ENCODE data around the gene TAS2R31.

The TAS2R31 gene, protein sequence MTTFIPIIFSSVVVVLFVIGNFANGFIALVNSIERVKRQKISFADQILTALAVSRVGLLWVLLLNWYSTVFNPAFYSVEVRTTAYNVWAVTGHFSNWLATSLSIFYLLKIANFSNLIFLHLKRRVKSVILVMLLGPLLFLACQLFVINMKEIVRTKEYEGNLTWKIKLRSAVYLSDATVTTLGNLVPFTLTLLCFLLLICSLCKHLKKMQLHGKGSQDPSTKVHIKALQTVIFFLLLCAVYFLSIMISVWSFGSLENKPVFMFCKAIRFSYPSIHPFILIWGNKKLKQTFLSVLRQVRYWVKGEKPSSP

DNA sequence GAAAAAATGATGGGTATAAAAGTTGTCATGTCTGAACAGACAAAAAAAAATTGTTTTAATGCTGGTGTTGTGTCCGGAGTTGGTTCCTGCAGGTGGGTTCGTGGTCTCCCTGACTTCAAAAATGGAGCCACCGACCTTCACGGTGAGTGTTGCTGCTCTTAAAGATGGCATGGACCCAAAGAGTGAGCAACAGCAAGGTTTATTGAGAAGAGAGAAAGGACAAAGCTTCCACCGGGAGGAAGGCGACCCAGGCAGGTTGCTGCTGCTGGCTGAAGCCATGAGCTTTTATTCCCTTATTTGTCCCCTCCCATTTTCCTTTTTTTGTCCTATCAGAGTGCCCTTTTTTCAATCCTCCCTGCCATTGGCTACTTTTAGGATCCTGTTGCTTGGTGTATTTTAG, at the start of gene TAS2R31:
TSS of gene TAS2R31 (minus strand) at position 101 of the 400 bp plus-strand sequence. CDS start at position 29, 72 bp downstream.
- ATAC-seq, result no peak
- TF ChIP-seq, protein P1, sequence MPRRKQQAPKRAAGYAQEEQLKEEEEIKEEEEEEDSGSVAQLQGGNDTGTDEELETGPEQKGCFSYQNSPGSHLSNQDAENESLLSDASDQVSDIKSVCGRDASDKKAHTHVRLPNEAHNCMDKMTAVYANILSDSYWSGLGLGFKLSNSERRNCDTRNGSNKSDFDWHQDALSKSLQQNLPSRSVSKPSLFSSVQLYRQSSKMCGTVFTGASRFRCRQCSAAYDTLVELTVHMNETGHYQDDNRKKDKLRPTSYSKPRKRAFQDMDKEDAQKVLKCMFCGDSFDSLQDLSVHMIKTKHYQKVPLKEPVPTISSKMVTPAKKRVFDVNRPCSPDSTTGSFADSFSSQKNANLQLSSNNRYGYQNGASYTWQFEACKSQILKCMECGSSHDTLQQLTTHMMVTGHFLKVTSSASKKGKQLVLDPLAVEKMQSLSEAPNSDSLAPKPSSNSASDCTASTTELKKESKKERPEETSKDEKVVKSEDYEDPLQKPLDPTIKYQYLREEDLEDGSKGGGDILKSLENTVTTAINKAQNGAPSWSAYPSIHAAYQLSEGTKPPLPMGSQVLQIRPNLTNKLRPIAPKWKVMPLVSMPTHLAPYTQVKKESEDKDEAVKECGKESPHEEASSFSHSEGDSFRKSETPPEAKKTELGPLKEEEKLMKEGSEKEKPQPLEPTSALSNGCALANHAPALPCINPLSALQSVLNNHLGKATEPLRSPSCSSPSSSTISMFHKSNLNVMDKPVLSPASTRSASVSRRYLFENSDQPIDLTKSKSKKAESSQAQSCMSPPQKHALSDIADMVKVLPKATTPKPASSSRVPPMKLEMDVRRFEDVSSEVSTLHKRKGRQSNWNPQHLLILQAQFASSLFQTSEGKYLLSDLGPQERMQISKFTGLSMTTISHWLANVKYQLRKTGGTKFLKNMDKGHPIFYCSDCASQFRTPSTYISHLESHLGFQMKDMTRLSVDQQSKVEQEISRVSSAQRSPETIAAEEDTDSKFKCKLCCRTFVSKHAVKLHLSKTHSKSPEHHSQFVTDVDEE (CRISPR knock-in tag; IDR thresholded peaks at IDR 0.05), result no peak
- TF ChIP-seq, protein P2, sequence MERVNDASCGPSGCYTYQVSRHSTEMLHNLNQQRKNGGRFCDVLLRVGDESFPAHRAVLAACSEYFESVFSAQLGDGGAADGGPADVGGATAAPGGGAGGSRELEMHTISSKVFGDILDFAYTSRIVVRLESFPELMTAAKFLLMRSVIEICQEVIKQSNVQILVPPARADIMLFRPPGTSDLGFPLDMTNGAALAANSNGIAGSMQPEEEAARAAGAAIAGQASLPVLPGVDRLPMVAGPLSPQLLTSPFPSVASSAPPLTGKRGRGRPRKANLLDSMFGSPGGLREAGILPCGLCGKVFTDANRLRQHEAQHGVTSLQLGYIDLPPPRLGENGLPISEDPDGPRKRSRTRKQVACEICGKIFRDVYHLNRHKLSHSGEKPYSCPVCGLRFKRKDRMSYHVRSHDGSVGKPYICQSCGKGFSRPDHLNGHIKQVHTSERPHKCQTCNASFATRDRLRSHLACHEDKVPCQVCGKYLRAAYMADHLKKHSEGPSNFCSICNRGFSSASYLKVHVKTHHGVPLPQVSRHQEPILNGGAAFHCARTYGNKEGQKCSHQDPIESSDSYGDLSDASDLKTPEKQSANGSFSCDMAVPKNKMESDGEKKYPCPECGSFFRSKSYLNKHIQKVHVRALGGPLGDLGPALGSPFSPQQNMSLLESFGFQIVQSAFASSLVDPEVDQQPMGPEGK (CRISPR knock-in tag; IDR thresholded peaks at IDR 0.05; ENCODE audit: borderline replicate concordance), result no peak
- TF ChIP-seq, protein P3, sequence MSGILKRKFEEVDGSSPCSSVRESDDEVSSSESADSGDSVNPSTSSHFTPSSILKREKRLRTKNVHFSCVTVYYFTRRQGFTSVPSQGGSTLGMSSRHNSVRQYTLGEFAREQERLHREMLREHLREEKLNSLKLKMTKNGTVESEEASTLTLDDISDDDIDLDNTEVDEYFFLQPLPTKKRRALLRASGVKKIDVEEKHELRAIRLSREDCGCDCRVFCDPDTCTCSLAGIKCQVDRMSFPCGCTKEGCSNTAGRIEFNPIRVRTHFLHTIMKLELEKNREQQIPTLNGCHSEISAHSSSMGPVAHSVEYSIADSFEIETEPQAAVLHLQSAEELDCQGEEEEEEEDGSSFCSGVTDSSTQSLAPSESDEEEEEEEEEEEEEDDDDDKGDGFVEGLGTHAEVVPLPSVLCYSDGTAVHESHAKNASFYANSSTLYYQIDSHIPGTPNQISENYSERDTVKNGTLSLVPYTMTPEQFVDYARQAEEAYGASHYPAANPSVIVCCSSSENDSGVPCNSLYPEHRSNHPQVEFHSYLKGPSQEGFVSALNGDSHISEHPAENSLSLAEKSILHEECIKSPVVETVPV (CRISPR knock-in tag; IDR thresholded peaks at IDR 0.05), result no peak
- TF ChIP-seq ZC3H10 (CRISPR knock-in tag; IDR thresholded peaks at IDR 0.05), result no peak
- no peak for TF ChIP-seq RARB (CRISPR knock-in tag; IDR thresholded peaks at IDR 0.05)
- no peak for TF ChIP-seq ESRRG (CRISPR knock-in tag; IDR thresholded peaks at IDR 0.05)
- TF ChIP-seq, protein P4, sequence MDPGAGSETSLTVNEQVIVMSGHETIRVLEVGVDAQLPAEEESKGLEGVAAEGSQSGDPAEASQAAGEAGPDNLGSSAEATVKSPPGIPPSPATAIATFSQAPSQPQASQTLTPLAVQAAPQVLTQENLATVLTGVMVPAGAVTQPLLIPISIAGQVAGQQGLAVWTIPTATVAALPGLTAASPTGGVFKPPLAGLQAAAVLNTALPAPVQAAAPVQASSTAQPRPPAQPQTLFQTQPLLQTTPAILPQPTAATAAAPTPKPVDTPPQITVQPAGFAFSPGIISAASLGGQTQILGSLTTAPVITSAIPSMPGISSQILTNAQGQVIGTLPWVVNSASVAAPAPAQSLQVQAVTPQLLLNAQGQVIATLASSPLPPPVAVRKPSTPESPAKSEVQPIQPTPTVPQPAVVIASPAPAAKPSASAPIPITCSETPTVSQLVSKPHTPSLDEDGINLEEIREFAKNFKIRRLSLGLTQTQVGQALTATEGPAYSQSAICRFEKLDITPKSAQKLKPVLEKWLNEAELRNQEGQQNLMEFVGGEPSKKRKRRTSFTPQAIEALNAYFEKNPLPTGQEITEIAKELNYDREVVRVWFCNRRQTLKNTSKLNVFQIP (CRISPR knock-in tag; IDR thresholded peaks at IDR 0.05; ENCODE audit: borderline replicate concordance, low read depth), result no peak
- TF ChIP-seq PPARA (CRISPR knock-in tag; IDR thresholded peaks at IDR 0.05; ENCODE audit: borderline replicate concordance), result no peak
- TF ChIP-seq ZNF565 (CRISPR knock-in tag; conservative IDR thresholded peaks at IDR 0.05; ENCODE audit: low read depth), result no peak
- no peak for TF ChIP-seq OSR1 (CRISPR knock-in tag; IDR thresholded peaks at IDR 0.05)
- TF ChIP-seq ZNF8 (CRISPR knock-in tag; IDR thresholded peaks at IDR 0.05), result no peak
- no peak for TF ChIP-seq ISL1 (CRISPR knock-in tag; IDR thresholded peaks at IDR 0.05)
- TF ChIP-seq ARNTL (CRISPR knock-in tag; IDR thresholded peaks at IDR 0.05; ENCODE audit: borderline replicate concordance, low read depth), result no peak
- no peak for TF ChIP-seq ZNF70 (CRISPR knock-in tag; IDR thresholded peaks at IDR 0.05)
- no peak for TF ChIP-seq ZFP30 (CRISPR knock-in tag; IDR thresholded peaks at IDR 0.05)
- TF ChIP-seq TOX (CRISPR knock-in tag; IDR thresholded peaks at IDR 0.05; ENCODE audit: borderline replicate concordance), result no peak
- TF ChIP-seq, protein P5, sequence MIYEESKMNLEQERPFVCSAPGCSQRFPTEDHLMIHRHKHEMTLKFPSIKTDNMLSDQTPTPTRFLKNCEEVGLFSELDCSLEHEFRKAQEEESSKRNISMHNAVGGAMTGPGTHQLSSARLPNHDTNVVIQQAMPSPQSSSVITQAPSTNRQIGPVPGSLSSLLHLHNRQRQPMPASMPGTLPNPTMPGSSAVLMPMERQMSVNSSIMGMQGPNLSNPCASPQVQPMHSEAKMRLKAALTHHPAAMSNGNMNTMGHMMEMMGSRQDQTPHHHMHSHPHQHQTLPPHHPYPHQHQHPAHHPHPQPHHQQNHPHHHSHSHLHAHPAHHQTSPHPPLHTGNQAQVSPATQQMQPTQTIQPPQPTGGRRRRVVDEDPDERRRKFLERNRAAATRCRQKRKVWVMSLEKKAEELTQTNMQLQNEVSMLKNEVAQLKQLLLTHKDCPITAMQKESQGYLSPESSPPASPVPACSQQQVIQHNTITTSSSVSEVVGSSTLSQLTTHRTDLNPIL (CRISPR knock-in tag; IDR thresholded peaks at IDR 0.05; ENCODE audit: low read depth), result no peak
- no peak for TF ChIP-seq TCF4 (CRISPR knock-in tag; IDR thresholded peaks at IDR 0.05; ENCODE audit: borderline replicate concordance)
- no peak for TF ChIP-seq GLIS3 (CRISPR knock-in tag; IDR thresholded peaks at IDR 0.05)

DNA sequence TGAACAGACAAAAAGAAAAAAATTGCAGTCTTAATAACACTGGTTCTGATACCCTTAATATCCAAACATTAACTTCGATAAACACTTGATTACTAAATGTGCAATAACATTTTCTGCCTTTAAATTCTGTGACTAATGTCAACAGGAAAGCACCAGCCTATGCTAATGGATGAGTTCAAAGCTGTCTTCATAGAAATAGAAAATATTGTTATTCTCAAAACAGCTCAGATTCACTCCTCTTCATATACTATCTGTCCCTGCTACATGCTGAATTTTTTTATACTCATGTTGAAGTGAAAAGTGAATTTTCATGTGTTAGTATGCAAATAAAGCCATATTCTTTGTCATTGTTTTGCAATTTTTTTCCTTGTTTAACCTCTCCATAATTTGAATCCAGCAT, 47.0 kb upstream of the TAS2R31 start:
- no peak for ATAC-seq
- TF ChIP-seq ZNF70 (CRISPR knock-in tag; IDR thresholded peaks at IDR 0.05) (no peak), PPARA (CRISPR knock-in tag; IDR thresholded peaks at IDR 0.05; ENCODE audit: borderline replicate concordance) (no peak), CSDC2 (CRISPR knock-in tag; IDR thresholded peaks at IDR 0.05) (no peak), ESRRG (CRISPR knock-in tag; IDR thresholded peaks at IDR 0.05) (no peak), TOX (CRISPR knock-in tag; IDR thresholded peaks at IDR 0.05; ENCODE audit: borderline replicate concordance) (no peak), ZC3H10 (CRISPR knock-in tag; IDR thresholded peaks at IDR 0.05) (no peak), ISL1 (CRISPR knock-in tag; IDR thresholded peaks at IDR 0.05) (no peak), RARB (CRISPR knock-in tag; IDR thresholded peaks at IDR 0.05) (no peak), ARNTL (CRISPR knock-in tag; IDR thresholded peaks at IDR 0.05; ENCODE audit: borderline replicate concordance, low read depth) (no peak), GLIS3 (CRISPR knock-in tag; IDR thresholded peaks at IDR 0.05) (no peak)
- TF ChIP-seq, protein P3 (CRISPR knock-in tag; IDR thresholded peaks at IDR 0.05), result no peak
- TF ChIP-seq, protein P4 (CRISPR knock-in tag; IDR thresholded peaks at IDR 0.05; ENCODE audit: borderline replicate concordance, low read depth), result no peak
- TF ChIP-seq, protein P5 (CRISPR knock-in tag; IDR thresholded peaks at IDR 0.05; ENCODE audit: low read depth), result no peak

Measured in SK-N-SH treated with all-trans-retinoic acid at 6 μM for 48 hours (cell line).